T-cell (primary cell): Measurements from ENCODE around the gene KRTAP5-5. TPM values are rescaled to one million over a fixed set of nuclear protein-coding genes. Genes with fewer than 3 reads are reported as not detected.

Experiments
- ATAC-seq, 4 experiments: fragments of 200-7000 bp in 3 of 4; fragments of 150-1000 bp in 1 of 4; cut with Tn5 transposase; replicated peaks in 1 of 4; 1 replicate in 3 of 4; 2 replicates in 1 of 4; pipeline ENCODE4 v1.10.0; 2021; ENCODE audit warnings: moderate library complexity in 3 of 4, mild to moderate bottlenecking in 2 of 4, moderate number of reproducible peaks in 1 of 4
- CTCF ChIA-PET, 2 donors: fragments of 300-600 bp; sonication (Branson Sonifier 250); formaldehyde crosslinking; loops; one replicate each; lab custom pipeline; 2022; ENCODE audit warnings: antibody characterized with exemption in 2 of 2; lab: Charles Lee
- POLR2A ChIA-PET, 2 donors: fragments of 300-600 bp; sonication (Branson Sonifier 250); formaldehyde crosslinking; loops; one replicate each; lab custom pipeline; 2022; ENCODE audit warnings: antibody characterized with exemption in 2 of 2; lab: Charles Lee
- DNase-seq, 35 experiments: peaks; one replicate each; pipeline versions ENCODE4 v3.0.0 to v3.0.0-alpha.2; 2013 to 2023
- H3K27ac ChIP-seq: one replicate; pipeline ENCODE4 v1.5.1; 2013; ENCODE audit warnings: low read length
- H3K27me3 ChIP-seq, 2 experiments: replicated peaks in 1 of 2; 1 replicate in 1 of 2; 2 replicates in 1 of 2; pipeline versions ENCODE4 v1.6.1 to v1.7.0; 2013; ENCODE audit warnings: low read length in 1 of 2, mixed read lengths in 1 of 2; ENCODE audit not compliant: control insufficient read depth in 2 of 2, insufficient read depth in 2 of 2; ENCODE audit errors: extremely low read depth in 1 of 2
- H3K36me3 ChIP-seq, 2 donors: 1 replicate in 1 of 2; 2 replicates in 1 of 2; pipeline versions ENCODE4 v1.6.1 to v1.7.0; 2013; ENCODE audit warnings: low read length in 1 of 2; ENCODE audit not compliant: control insufficient read depth in 2 of 2, insufficient read depth in 1 of 2; ENCODE audit errors: extremely low read depth in 1 of 2
- H3K4me1 ChIP-seq, 2 experiments: 1 replicate in 1 of 2; 2 replicates in 1 of 2; pipeline versions ENCODE4 v1.6.1 to v1.7.0; 2013; ENCODE audit warnings: low read length in 2 of 2, mixed read lengths in 1 of 2; ENCODE audit not compliant: insufficient read depth in 2 of 2, control insufficient read depth in 1 of 2; ENCODE audit errors: extremely low read depth in 1 of 2
- H3K4me3 ChIP-seq, 2 donors: 1 replicate in 1 of 2; 2 replicates in 1 of 2; pipeline versions ENCODE4 v1.5.1 to v1.7.0; 2013; ENCODE audit warnings: mild to moderate bottlenecking in 2 of 2, low read length in 1 of 2, moderate library complexity in 1 of 2; ENCODE audit not compliant: control insufficient read depth in 1 of 2; ENCODE audit errors: extremely low read depth in 1 of 2
- H3K9me3 ChIP-seq: 2 replicates; pipeline ENCODE4 v1.7.0; 2013
- H3K27ac Mint-ChIP-seq, 2 donors: one replicate each; pipeline ENCODE4 v1.8.0; 2020 to 2021; ENCODE audit warnings: mild to moderate bottlenecking in 2 of 2, mixed read lengths in 2 of 2
- H3K27me3 Mint-ChIP-seq, 2 donors: one replicate each; pipeline ENCODE4 v1.8.0; 2021 to 2022; ENCODE audit warnings: mixed read lengths in 2 of 2
- H3K36me3 Mint-ChIP-seq: one replicate; pipeline ENCODE4 v1.8.0; 2021; ENCODE audit warnings: mixed read lengths
- H3K4me1 Mint-ChIP-seq, 3 donors: one replicate each; pipeline ENCODE4 v1.8.0; 2020 to 2022; ENCODE audit warnings: mixed read lengths in 3 of 3, mild to moderate bottlenecking in 1 of 3
- H3K4me3 Mint-ChIP-seq, 3 donors: one replicate each; pipeline ENCODE4 v1.8.0; 2020 to 2022; ENCODE audit warnings: mild to moderate bottlenecking in 3 of 3, mixed read lengths in 3 of 3, moderate library complexity in 3 of 3
- H3K9me3 Mint-ChIP-seq, 3 donors: one replicate each; pipeline ENCODE4 v1.8.0; 2020 to 2022; ENCODE audit warnings: mixed read lengths in 3 of 3
- WGBS: methylation state at CpG from one replicate; pipeline ENCODE4 v1.1.5; 2013; ENCODE audit warnings: missing lambda C conversion rate; ENCODE audit not compliant: insufficient coverage; 5-methylcytosine and 5-hydroxymethylcytosine counted together
- total RNA-seq, 35 experiments: library from RNA in 6 of 35; stranded (reverse) in 6 of 35; fragments of 120-200 nt in 1 of 35; gene quantifications; one replicate each; pipeline versions ENCODE4 v1.2.1 to v1.2.4 and lab custom pipeline; 2013 to 2026

KRTAP5-5 gene
- total RNA-seq, 5 donors from 2014 or later (not counting 1 experiment from before 2014, with no cell fraction given): not detected

DNA sequence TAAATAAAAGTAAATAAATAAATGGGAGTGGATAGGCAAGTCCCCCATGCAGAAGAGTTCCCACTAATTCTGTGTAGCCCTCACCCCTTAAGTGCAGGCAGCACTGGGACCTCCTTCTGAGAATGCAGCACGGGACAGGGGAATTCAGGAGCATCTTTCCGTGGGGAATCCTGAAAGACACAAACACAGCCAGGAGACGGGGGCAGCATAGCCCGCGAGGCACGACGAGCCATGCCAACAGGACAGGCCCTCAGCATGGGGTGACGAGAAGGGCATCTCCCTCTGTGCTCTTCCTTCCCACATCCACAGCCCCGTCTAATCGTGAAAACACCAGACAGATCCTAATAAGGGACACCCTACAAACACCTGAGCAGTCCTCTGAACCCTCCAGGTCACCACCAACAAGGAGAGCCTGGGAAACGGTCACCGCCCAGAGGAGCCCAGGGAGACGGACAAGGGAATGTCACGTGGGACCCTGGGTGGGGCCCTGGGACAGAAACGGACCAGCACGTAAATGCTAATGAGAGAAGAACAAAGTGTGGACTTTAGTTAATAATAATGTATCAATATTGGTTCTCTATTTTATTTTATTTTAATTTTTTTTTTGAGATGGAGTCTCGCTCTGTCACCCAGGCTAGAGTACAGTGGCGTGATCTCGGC lies 6.8 kb downstream of the KRTAP5-5 start:
- H3K36me3 ChIP-seq: no peaks in the 10 kb centered on the region
- no peaks in the 10 kb centered on the region for H3K9me3 ChIP-seq
- 85% methylated on average over 11 of the region's 19 CpGs for WGBS
- H3K4me1 Mint-ChIP-seq: peaks cover 3 to 15% (median 8%) of the 10 kb centered on the region in 3 donors
- DNase-seq: no peak
- peaks cover 0 to 11% of the 10 kb centered on the region in 2 experiments for H3K4me1 ChIP-seq
- no peaks in the 10 kb centered on the region for H3K36me3 Mint-ChIP-seq
- no peak for ATAC-seq
- peaks cover 17 to 55% of the 10 kb centered on the region in 2 donors for H3K27me3 Mint-ChIP-seq
- no peaks in the 10 kb centered on the region for H3K9me3 Mint-ChIP-seq
- no peak overlapping the region for H3K4me3 ChIP-seq
- H3K27ac Mint-ChIP-seq: no peak overlapping the region
- no peak overlapping the region for H3K4me3 Mint-ChIP-seq
- ChIA-PET CTCF (interaction anchor here in 1 of 2 donors (1.5 kb wide), 1 partner anchor 200 kb away, joined by 4 read pairs; no protein-coding TSS in a partner anchor), POLR2A (no interaction called here)
- H3K27ac ChIP-seq: no peak overlapping the region
- H3K27me3 ChIP-seq: peaks cover 0 to 50% of the 10 kb centered on the region in 2 experiments

DNA sequence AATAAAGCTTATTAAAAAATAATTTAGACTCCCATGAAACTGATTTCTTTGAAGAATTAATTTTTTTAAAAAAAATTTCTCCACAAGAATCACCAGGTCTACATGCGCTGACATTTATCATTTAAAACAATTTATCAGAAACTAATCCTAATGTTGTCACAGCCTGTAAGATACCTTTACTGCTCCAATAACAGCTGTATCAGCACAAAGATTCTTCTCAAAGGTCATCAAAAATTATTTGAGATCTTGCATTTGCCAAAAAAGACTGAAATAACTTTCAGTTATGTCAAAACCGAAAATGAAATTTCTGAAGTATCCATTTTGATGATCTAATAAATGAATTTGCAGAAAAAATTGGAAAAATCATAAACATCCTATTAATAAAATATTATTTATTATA lies 8.1 kb downstream of the KRTAP5-5 start:
- no peaks in the 10 kb centered on the region for H3K36me3 Mint-ChIP-seq
- POLR2A ChIA-PET: no interaction called here
- Histone ChIP-seq H3K27me3 (peaks cover 0 to 48% of the 10 kb centered on the region in 2 experiments), H3K36me3 (no peaks in the 10 kb centered on the region), H3K27ac (no peak overlapping the region), H3K4me3 (no peak overlapping the region), H3K4me1 (peaks cover 0 to 5% of the 10 kb centered on the region in 2 experiments), H3K9me3 (no peaks in the 10 kb centered on the region)
- H3K4me1 Mint-ChIP-seq: peaks cover 2 to 12% (median 7%) of the 10 kb centered on the region in 3 donors
- no peak for ATAC-seq
- H3K4me3 Mint-ChIP-seq: no peak overlapping the region
- no peak for DNase-seq
- H3K27ac Mint-ChIP-seq: no peak overlapping the region
- CTCF ChIA-PET: interaction anchor here in 1 of 2 donors (0.7 to 1.5 kb wide), 2 partner anchors 199 to 221 kb away, joined by 3 to 4 read pairs; no protein-coding TSS in a partner anchor
- H3K9me3 Mint-ChIP-seq: no peaks in the 10 kb centered on the region
- peaks cover 14 to 47% of the 10 kb centered on the region in 2 donors for H3K27me3 Mint-ChIP-seq
- WGBS: no CpG with 5 or more reads among the region's 2 CpGs

DNA sequence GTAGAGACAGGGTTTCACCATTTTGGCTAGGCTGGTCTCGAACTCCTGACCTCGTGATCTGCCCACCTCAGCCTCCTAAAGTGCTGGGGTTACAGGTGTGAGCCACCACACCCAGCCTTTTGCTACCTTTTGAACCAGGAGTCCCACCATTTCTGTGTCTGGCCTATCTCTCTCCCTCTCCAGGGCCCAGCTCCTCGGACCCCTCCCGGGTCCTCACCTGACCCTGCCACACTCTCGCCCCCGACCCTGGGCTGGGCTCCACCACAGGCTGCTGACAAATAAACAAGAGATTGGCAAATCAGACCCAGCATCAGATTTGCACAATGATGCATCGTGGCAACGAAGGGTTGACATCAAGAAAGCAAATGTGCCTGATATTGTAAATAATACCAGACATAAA lies 8.8 kb downstream of the KRTAP5-5 start:
- H3K4me1 ChIP-seq: peaks cover 0 to 5% of the 10 kb centered on the region in 2 experiments
- no peak overlapping the region for H3K27ac ChIP-seq
- no peaks in the 10 kb centered on the region for H3K36me3 ChIP-seq
- H3K9me3 ChIP-seq: no peaks in the 10 kb centered on the region
- Mint-ChIP-seq H3K27ac (no peak overlapping the region), H3K27me3 (peaks cover 14 to 40% of the 10 kb centered on the region in 2 donors), H3K4me1 (peaks cover 0 to 9% (median 5%) of the 10 kb centered on the region in 3 donors), H3K4me3 (no peak overlapping the region), H3K36me3 (no peaks in the 10 kb centered on the region), H3K9me3 (no peaks in the 10 kb centered on the region)
- POLR2A ChIA-PET: interaction anchor here in 1 of 2 donors (0.6 kb wide), 1 partner anchor 1352 kb away, joined by 3 read pairs; no protein-coding TSS in a partner anchor
- CTCF ChIA-PET: interaction anchor here in 1 of 2 donors (0.7 to 1.5 kb wide), 2 partner anchors 198 to 221 kb away, joined by 3 to 4 read pairs; no protein-coding TSS in a partner anchor
- ATAC-seq: no peak
- WGBS: 81% methylated on average over 4 of the region's 8 CpGs
- peaks cover 0 to 52% of the 10 kb centered on the region in 2 experiments for H3K27me3 ChIP-seq
- H3K4me3 ChIP-seq: no peak overlapping the region
- DNase-seq: no peak

DNA sequence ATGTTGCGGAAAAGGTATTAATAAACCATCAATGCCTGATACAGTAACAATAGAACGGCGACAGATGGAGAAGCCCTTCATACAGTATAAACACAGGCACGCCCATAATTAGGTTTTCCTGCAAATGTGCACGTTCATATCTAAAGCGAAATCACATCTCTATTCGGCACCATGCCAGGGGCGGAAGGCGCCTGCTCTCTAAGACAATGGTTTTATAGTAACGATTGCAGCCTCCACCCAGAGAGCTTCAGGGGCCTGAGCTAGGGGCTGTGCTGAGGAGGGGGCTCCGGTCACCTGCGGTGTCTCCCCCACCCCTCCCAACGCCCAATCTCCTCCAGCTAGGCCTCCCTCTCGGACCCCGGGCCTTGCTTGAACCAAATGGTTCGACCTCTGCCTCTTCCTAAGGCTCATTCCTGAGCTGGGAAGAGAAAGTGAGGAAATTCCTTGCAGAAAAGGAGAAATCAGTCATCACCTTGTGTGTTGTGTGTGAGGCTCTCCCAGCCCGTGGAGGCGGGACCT lies 9.6 kb downstream of the KRTAP5-5 start:
- no peaks in the 10 kb centered on the region for H3K9me3 ChIP-seq
- Mint-ChIP-seq H3K27ac (peak overlapping the region in 1 of 2 donors; percentile 27), H3K27me3 (peaks cover 14 to 35% of the 10 kb centered on the region in 2 donors), H3K4me1 (peaks cover 0 to 9% (median 5%) of the 10 kb centered on the region in 3 donors), H3K9me3 (no peaks in the 10 kb centered on the region), H3K36me3 (no peaks in the 10 kb centered on the region), H3K4me3 (no peak overlapping the region)
- H3K27me3 ChIP-seq: peaks cover 0 to 51% of the 10 kb centered on the region in 2 experiments
- peaks cover 0 to 5% of the 10 kb centered on the region in 2 experiments for H3K4me1 ChIP-seq
- ChIA-PET CTCF (interaction anchor here in 1 of 2 donors (1.0 to 1.5 kb wide), 3 partner anchors 8 to 375 kb away, joined by 3 to 4 read pairs (median 4); no protein-coding TSS in a partner anchor), POLR2A (no interaction called here)
- DNase-seq: peak in 2 of 35 experiments; percentile 22
- ATAC-seq: peak in 1 of 4 experiments; percentile 28
- no peaks in the 10 kb centered on the region for H3K36me3 ChIP-seq
- no peak overlapping the region for H3K4me3 ChIP-seq
- 71% methylated on average over 10 of the region's 18 CpGs for whole genome bisulfite sequencing
- H3K27ac ChIP-seq: no peak overlapping the region

DNA sequence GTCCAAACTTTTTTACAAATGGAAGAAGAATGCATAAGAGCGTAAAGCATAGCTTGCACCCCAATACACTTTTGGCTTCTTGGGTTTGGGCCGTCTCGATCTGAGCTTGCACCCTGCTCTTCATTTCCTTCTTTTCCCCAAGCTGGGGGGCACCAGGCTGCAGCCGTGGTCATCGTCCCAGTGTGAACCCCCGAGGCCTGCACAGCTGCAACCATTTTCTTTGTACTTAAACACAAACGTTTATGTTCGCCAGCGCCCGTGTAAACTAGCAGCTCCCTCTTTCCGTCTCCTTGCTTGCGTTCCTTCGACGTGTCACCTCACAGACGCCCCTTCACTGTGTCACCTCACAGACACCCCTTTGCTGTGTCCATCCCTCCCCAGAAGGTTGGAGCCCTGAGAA lies 10.1 kb downstream of the KRTAP5-5 start:
- WGBS: 63% methylated on average over 15 of the region's 15 CpGs
- peaks cover 0 to 5% of the 10 kb centered on the region in 2 experiments for H3K4me1 ChIP-seq
- no peak overlapping the region for H3K4me3 ChIP-seq
- Mint-ChIP-seq H3K27me3 (peaks cover 14 to 35% of the 10 kb centered on the region in 2 donors), H3K4me3 (no peak overlapping the region), H3K36me3 (no peaks in the 10 kb centered on the region), H3K27ac (no peak overlapping the region), H3K9me3 (no peaks in the 10 kb centered on the region), H3K4me1 (peaks cover 0 to 9% (median 5%) of the 10 kb centered on the region in 3 donors)
- POLR2A ChIA-PET: no interaction called here
- no peak overlapping the region for H3K27ac ChIP-seq
- H3K27me3 ChIP-seq: peaks cover 0 to 54% of the 10 kb centered on the region in 2 experiments
- CTCF ChIA-PET: interaction anchor here in 1 of 2 donors (1.0 to 1.5 kb wide), 3 partner anchors 9 to 375 kb away, joined by 3 to 4 read pairs (median 4); no protein-coding TSS in a partner anchor
- ATAC-seq (no peak), DNase-seq (no peak)
- no peaks in the 10 kb centered on the region for H3K36me3 ChIP-seq
- no peaks in the 10 kb centered on the region for H3K9me3 ChIP-seq
